ENCODE measurements around the gene ADAR. TPM values are rescaled to one million over a fixed set of nuclear protein-coding genes. Genes with fewer than 3 reads are reported as not detected.

Gene ADAR
- total and polyA plus RNA-seq, 2 of the 8 experiments (the other 6 are each of a cell fraction or from before 2014, with no cell fraction given) = 125 to 242 TPM

- H3K4me1 ChIP-seq (replicated peaks in 1 of 4; ENCODE audit: control insufficient read depth in 3 of 4, insufficient read depth in 4 of 4, low read length in 3 of 4) = no peaks in the 10 kb centered on the region
- POLR2A ChIA-PET (ENCODE audit: partially characterized antibody) = interaction anchor here (0.7 to 0.9 kb wide), 2 partner anchors 16 to 224 kb away, joined by 3 to 4 read pairs; no protein-coding TSS in a partner anchor
- H3K27ac ChIP-seq (ENCODE audit: low read depth, low read length) = no peak overlapping the region
- WGBS, 2 experiments (ENCODE audit: extremely low coverage in 1 of 2, insufficient coverage in 1 of 2, insufficient read length in 1 of 2, insufficient replicate concordance in 2 of 2, low coverage in 1 of 2, low lambda C conversion rate in 2 of 2, missing lambda C conversion rate in 1 of 2) = 88% methylated on average over 5 of the region's 5 CpGs; no CpG with 5 or more reads in 1 of the 2 experiments
- DNase-seq (ENCODE audit: low read depth in 1 of 2, low spot score in 2 of 2) = no peak
- H3K79me2 ChIP-seq (ENCODE audit: control insufficient read depth in 1 of 2, insufficient read depth in 2 of 2, low read length in 2 of 2) = 0 out of 4 replicates have a peak, but pooled peaks cover 0 to under 1% of the 10 kb centered on the region in 2 experiments
- H2BK5ac ChIP-seq (ENCODE audit: low read depth, low read length) = no peak overlapping the region
- H4K91ac ChIP-seq (replicated peaks; ENCODE audit: insufficient read length, low read length) = no peak overlapping the region
- no peak overlapping the region for H2BK12ac ChIP-seq (ENCODE audit: low read depth, low read length)
- H3K4me2 ChIP-seq (ENCODE audit: insufficient read depth in 1 of 2, low read depth in 2 of 2, low read length in 2 of 2) = no peak overlapping the region
- H3K14ac ChIP-seq (ENCODE audit: insufficient read length) = no peak overlapping the region
- no peak overlapping the region for H3K4me3 ChIP-seq (ENCODE audit: extremely low read depth in 1 of 4, insufficient read depth in 2 of 4, low read depth in 3 of 4, low read length in 4 of 4)
- H3K27me3 ChIP-seq (replicated peaks in 1 of 4; ENCODE audit: control insufficient read depth in 3 of 4, extremely low read depth in 1 of 4, insufficient read depth in 3 of 4, low read length in 3 of 4) = no peaks in the 10 kb centered on the region
- H3K79me1 ChIP-seq (ENCODE audit: low read depth, low read length) = no peaks in the 10 kb centered on the region; the same call in 1 of the 2 replicates
- H4K8ac ChIP-seq (ENCODE audit: extremely low read depth, insufficient read depth, low read length) = no peak overlapping the region
- H3K18ac ChIP-seq (ENCODE audit: extremely low read depth, low read length) = no peak overlapping the region
- no peak overlapping the region for H3K9ac ChIP-seq (replicated peaks in 1 of 4; ENCODE audit: extremely low read depth in 1 of 4, low read depth in 3 of 4, low read length in 3 of 4)
- no peak for FAIRE-seq
- peaks cover 2 to 14% of the 10 kb centered on the region in 2 experiments for H4K20me1 ChIP-seq (replicated peaks in 1 of 2; ENCODE audit: control insufficient read depth in 1 of 2, insufficient read depth in 2 of 2, low read length in 2 of 2)
- H3K4ac ChIP-seq (replicated peaks; ENCODE audit: insufficient read length, low read depth, low read length) = no peak overlapping the region
- peaks cover 32 to 64% (median 51%) of the 10 kb centered on the region in 4 experiments for H3K36me3 ChIP-seq (ENCODE audit: control insufficient read depth in 2 of 4, insufficient read depth in 4 of 4, low read length in 3 of 4)
- no peak overlapping the region for H2AK5ac ChIP-seq (ENCODE audit: low read depth, low read length)
- H2BK120ac ChIP-seq (replicated peaks; ENCODE audit: low read depth, low read length) = no peak overlapping the region
- no peak overlapping the region for H3K23ac ChIP-seq (ENCODE audit: insufficient read length)
- no peaks in the 10 kb centered on the region for H3K9me3 ChIP-seq (ENCODE audit: insufficient read depth in 2 of 2, low read depth in 1 of 2, low read length in 1 of 2)
- H2AFZ ChIP-seq (ENCODE audit: low read length) = no peak overlapping the region
- no peak overlapping the region for H4K5ac ChIP-seq (ENCODE audit: insufficient read length, low read depth, low read length)
- H3K56ac ChIP-seq (replicated peaks; ENCODE audit: insufficient read length, low read depth, low read length) = no peak overlapping the region
- no peaks in the 10 kb centered on the region for H3K23me2 ChIP-seq (ENCODE audit: low read depth, low read length)
- H2BK20ac ChIP-seq (ENCODE audit: low read length) = no peak overlapping the region
- CTCF ChIA-PET (ENCODE audit: partially characterized antibody) = interaction anchor here (0.6 to 5.7 kb wide), 4 partner anchors 15 to 78 kb away, joined by 3 to 117 read pairs (median 3); no protein-coding TSS in a partner anchor
- H2BK15ac ChIP-seq (ENCODE audit: low read length) = no peak overlapping the region
- TF ChIP-seq RNF2 (IDR thresholded peaks at IDR 0.05; ENCODE audit: borderline replicate concordance, low read depth, low read length, missing control alignments, poor library complexity, severe bottlenecking) (no peak), SRF (IDR thresholded peaks at IDR 0.05; ENCODE audit: low read depth, low read length) (no peak), CHD1 (IDR thresholded peaks at IDR 0.05; ENCODE audit: low read depth, low read length) (no peak), HDAC2 (IDR thresholded peaks at IDR 0.05; ENCODE audit: borderline replicate concordance in 1 of 2, low read depth in 2 of 2, low read length in 2 of 2) (no peak), TAF7 (optimal IDR thresholded peaks at IDR 0.05; ENCODE audit: borderline replicate concordance, low read depth, low read length) (no peak), TBP (IDR thresholded peaks at IDR 0.05; ENCODE audit: low read depth, low read length) (no peak), SIN3A (conservative IDR thresholded peaks at IDR 0.05 in 1 of 2, IDR thresholded peaks at IDR 0.05 in 1 of 2; ENCODE audit: low read depth in 1 of 2, low read length in 2 of 2) (no peak), POLR2A (IDR thresholded peaks at IDR 0.05; ENCODE audit: control extremely low read depth in 1 of 2, low read depth in 2 of 2, low read length in 2 of 2) (no peak), E2F6 (IDR thresholded peaks at IDR 0.05) (no peak)
- TF ChIP-seq, protein P1, sequence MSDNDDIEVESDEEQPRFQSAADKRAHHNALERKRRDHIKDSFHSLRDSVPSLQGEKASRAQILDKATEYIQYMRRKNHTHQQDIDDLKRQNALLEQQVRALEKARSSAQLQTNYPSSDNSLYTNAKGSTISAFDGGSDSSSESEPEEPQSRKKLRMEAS (IDR thresholded peaks at IDR 0.05) = no peak
Measured at GRCh38 chr1:154550070-154550469, 57.9 kb downstream of the ADAR start.
